LNCaP clone FGC (cell line): ENCODE data around the gene AKAP13.

Source experiments
- DNase-seq: peaks from one replicate; pipeline ENCODE4 v3.0.0-alpha.2; 2011; ENCODE audit warnings: low read depth
- H3K4me3 ChIP-seq: 2 replicates; pipeline ENCODE4 v1.5.1; 2011; ENCODE audit warnings: mild to moderate bottlenecking, low read depth, low read length, control low read depth
- TF ChIP-seq, protein P1 (sequence below): IDR thresholded peaks from 2 replicates; pipeline ENCODE4 v1.5.1; 2012; ENCODE audit warnings: mild to moderate bottlenecking; ENCODE audit not compliant: control insufficient read depth, insufficient read depth; ENCODE audit errors: extremely low read depth

The AKAP13 gene

DNA sequence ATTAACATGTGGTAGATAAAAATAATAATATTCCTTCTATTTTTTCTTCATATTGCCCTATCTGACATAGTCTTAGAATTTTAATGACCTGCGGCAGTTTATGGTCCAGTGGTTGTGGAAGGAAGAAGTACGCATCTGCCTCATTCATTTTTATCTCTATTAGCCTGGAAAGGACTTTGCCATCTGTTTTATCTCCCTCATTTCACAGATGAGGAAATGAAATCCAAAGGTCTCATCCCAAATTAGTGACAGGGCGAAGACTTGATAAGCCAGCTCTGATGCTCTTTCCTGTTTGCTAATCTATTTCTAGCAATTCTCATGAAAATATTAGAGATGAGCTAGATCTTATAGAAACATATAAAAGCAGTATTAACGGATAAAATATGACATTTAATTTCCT, 301.0 kb downstream of the AKAP13 start:
- TF ChIP-seq, protein P1, sequence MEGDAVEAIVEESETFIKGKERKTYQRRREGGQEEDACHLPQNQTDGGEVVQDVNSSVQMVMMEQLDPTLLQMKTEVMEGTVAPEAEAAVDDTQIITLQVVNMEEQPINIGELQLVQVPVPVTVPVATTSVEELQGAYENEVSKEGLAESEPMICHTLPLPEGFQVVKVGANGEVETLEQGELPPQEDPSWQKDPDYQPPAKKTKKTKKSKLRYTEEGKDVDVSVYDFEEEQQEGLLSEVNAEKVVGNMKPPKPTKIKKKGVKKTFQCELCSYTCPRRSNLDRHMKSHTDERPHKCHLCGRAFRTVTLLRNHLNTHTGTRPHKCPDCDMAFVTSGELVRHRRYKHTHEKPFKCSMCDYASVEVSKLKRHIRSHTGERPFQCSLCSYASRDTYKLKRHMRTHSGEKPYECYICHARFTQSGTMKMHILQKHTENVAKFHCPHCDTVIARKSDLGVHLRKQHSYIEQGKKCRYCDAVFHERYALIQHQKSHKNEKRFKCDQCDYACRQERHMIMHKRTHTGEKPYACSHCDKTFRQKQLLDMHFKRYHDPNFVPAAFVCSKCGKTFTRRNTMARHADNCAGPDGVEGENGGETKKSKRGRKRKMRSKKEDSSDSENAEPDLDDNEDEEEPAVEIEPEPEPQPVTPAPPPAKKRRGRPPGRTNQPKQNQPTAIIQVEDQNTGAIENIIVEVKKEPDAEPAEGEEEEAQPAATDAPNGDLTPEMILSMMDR: no peak
- H3K4me3 ChIP-seq: no peak overlapping the region
- no peak for DNase-seq

DNA sequence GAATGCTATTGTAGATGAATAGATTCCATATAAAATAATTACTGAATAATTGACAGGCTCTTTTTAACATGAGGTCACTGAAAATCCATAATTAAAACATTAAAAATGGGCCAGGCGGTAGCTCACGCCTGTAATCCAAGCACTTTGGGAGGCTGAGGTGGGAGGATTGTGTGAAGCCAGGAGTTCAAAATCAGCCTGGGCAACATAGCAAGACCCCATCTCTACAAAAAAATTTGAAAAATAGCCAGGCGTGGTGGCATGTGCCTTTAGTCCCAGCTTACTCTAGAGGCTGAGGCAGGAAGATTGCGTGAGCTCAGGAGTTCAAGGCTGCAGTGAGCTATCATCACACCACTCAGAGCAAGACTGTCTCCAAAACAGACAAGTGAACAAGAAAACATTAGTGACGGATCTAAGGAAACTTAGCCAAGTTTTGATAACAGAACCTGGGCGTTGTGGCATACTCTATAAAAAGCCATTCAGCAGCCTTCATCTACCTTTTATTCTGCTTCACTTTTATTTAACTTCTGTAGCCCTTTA, 303.8 kb downstream of the AKAP13 start:
- H3K4me3 ChIP-seq: no peak overlapping the region
- TF ChIP-seq, protein P1: no peak
- DNase-seq: no peak

DNA sequence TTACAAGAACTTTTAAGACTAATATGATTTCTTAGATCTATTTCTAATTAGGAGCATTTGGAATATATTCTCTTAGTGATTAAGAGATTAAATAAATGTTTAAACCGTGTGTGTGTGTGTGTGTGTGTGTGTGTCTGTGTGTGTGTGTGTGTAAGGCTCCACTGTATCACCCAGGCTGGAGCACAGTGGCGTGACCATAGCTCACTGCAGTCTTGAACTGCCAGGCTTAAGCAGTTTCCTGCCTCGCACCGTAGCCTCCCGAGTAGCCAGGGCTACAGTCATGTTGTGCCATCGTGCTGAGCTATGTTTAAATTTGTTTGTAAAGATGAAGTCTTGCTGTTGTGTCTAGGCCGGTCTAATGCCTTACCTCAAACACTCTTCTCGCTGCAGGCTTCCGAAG, 305.0 kb downstream of the AKAP13 start:
- H3K4me3 ChIP-seq: no peak overlapping the region
- DNase-seq: no peak
- TF ChIP-seq, protein P1: no peak

DNA sequence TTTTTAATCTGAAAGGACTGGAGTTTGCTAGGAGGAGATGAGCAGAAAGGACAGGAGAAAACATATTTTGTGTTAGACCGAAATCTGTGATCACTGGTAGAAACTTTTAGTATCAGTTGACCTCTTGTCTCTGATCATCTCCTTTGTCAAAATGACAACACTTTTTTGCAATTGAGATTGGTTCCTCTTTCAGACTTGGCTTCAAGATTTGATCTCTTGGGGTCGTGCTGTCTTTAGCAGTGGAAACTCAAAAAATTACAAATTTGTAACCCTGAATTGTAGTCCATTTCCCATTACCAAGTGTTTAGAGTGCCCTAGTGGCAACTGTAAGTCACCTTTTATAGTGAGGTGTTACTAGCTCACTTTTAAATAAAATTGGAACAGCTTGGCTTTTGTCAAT, 306.9 kb downstream of the AKAP13 start:
- DNase-seq: no peak
- no peak overlapping the region for H3K4me3 ChIP-seq
- TF ChIP-seq, protein P1: no peak

DNA sequence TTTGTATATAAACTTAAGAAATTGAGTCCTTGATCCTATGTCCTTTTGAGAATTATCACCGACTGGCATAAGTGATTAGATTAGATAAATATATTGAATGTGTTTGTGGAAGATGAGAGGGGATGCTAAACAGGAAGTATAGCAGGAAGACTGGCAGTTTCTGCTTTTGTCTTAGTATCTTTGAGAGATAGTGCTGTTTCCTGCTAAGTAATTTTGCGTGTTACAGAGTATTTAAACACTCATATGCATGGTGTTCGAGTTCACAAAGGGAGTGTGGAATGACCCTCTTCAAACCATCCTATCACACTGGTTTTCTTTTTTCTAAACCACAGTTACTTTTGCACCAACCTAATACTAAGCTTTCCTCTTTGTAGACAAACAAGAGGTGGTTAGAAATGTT, 308.3 kb downstream of the AKAP13 start:
- H3K4me3 ChIP-seq: no peak overlapping the region
- no peak for DNase-seq
- TF ChIP-seq, protein P1: no peak

DNA sequence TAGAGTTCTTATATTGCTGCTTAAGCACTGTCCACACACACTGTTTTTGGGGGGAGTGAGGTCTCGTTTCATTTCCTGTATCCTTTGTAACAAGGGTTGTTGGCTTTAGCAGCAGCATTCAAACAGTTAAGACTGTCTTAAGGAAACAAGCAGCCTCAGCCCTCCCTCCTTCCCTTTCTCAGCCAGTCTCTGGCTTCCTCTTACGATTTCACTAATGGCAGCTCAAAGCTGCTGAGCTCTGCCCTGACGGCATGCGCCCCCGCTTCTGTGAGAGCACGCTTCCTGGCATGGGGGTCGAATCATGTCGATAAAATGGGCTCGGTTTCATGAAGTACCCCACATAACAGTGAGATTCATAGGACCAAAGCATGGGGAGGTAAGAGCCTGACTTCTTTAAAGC, 309.3 kb downstream of the AKAP13 start:
- DNase-seq: no peak
- TF ChIP-seq, protein P1: no peak
- H3K4me3 ChIP-seq: no peak overlapping the region

DNA sequence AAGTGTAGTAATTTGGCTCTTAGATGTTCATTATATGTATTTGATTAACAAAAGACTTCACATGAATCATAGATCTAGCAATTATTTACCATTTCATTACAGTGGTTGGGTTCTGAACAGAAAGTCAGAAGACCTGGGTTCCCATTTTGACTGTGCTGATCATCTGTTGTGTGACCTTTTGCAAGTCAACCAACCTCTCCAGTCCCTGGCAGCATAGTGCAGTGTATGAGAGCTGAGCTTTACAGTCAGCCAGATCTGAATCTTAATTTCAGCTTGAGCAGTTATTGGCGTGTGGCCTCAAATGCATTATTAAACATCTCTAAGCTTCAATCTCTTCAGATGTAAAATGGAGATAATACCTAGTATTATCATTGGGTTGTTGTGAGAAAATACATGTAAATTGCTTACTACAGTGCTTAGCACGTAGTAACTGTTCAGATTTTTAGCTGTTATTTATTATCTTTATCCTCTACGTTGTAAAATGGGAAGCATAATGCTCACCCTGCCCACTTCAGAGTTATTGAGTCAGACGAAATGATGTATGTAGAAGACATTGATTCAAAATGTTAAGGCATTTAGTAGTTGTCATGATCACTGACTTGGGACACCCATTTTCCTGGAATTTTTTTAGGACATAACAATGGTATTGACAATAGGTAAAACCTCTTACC, 310.3 kb downstream of the AKAP13 start:
- DNase-seq: no peak
- H3K4me3 ChIP-seq: no peak overlapping the region
- TF ChIP-seq, protein P1: no peak
